ENCODE measurements around the gene CDYL2.

GRCh38 chr16:80723091-80723490, 81.3 kb downstream of the CDYL2 start:
- TF ChIP-seq CTCF (conservative IDR thresholded peaks at IDR 0.05; ENCODE audit: low read depth, low read length) (no peak), EZH2 (IDR thresholded peaks at IDR 0.05; ENCODE audit: low read length, unreplicated experiment) (no peak)
